DOHH2 (cell line): ENCODE data around the gene ATP8A2.

Experiments used
- EZH2phosphoT487 ChIP-seq: fragments of 200-600 bp; sonication (generic); IDR thresholded peaks from 2 replicates; pipeline ENCODE4 v1.6.1; 2017; ENCODE audit warnings: borderline replicate concordance, mild to moderate bottlenecking, antibody characterized with exemption, low read length, moderate library complexity, mixed read lengths
- TF ChIP-seq, protein P1 (sequence below): fragments of 200-600 bp; sonication (generic); IDR thresholded peaks from one replicate; pipeline ENCODE4 v1.5.1; 2014; ENCODE audit warnings: antibody characterized with exemption, mild to moderate bottlenecking, low read depth, low read length; ENCODE audit not compliant: poor library complexity, severe bottlenecking

DNA sequence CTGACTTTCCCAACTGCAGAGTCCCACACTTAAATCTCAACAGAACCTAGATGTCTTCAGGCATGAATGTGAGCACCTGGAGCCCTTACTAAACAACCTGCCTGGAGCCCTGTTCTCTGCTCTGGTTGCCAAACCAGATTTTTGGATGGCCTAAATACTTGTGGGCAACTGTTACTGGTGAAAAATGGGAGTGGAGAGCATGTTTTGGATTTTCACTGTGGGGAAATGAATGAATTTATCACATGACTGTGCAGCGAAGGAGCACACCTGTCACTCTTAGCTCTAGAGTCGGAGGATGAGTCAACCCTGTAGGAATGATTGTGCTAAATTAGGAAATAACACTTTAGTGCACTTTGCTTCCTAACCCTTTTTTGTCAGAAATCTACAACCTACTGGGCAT lies 649.7 kb downstream of the ATP8A2 start:
- TF ChIP-seq EZH2phosphoT487: no peak
- TF ChIP-seq, protein P1, sequence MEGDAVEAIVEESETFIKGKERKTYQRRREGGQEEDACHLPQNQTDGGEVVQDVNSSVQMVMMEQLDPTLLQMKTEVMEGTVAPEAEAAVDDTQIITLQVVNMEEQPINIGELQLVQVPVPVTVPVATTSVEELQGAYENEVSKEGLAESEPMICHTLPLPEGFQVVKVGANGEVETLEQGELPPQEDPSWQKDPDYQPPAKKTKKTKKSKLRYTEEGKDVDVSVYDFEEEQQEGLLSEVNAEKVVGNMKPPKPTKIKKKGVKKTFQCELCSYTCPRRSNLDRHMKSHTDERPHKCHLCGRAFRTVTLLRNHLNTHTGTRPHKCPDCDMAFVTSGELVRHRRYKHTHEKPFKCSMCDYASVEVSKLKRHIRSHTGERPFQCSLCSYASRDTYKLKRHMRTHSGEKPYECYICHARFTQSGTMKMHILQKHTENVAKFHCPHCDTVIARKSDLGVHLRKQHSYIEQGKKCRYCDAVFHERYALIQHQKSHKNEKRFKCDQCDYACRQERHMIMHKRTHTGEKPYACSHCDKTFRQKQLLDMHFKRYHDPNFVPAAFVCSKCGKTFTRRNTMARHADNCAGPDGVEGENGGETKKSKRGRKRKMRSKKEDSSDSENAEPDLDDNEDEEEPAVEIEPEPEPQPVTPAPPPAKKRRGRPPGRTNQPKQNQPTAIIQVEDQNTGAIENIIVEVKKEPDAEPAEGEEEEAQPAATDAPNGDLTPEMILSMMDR: no peak
